Neuronal stem cell (in vitro differentiated cells): ENCODE measurements around the gene CDX2.

Source experiments
- DNase-seq: peaks from one replicate; pipeline ENCODE4 v3.0.0-alpha.2; 2013; ENCODE audit warnings: low spot score
- H2AFZ ChIP-seq: one replicate; pipeline ENCODE4 v1.6.1; 2013; ENCODE audit warnings: mild to moderate bottlenecking, low read length, inconsistent platforms
- H2AK5ac ChIP-seq: 2 replicates; pipeline ENCODE4 v1.6.1; 2013; ENCODE audit warnings: low read depth, mild to moderate bottlenecking, inconsistent platforms, low read length, moderate library complexity, mixed read lengths
- H2BK120ac ChIP-seq: 2 replicates; pipeline ENCODE4 v1.6.1; 2013; ENCODE audit warnings: low read depth, mild to moderate bottlenecking, inconsistent platforms, low read length, moderate library complexity, mixed read lengths
- H2BK12ac ChIP-seq: one replicate; pipeline ENCODE4 v1.6.1; 2013; ENCODE audit warnings: low read length, inconsistent platforms
- H2BK15ac ChIP-seq: 2 replicates; pipeline ENCODE4 v1.6.1; 2013; ENCODE audit warnings: mild to moderate bottlenecking, low read length, inconsistent platforms, mixed read lengths
- H2BK5ac ChIP-seq: one replicate; pipeline ENCODE4 v1.6.1; 2013; ENCODE audit warnings: inconsistent platforms, mild to moderate bottlenecking, low read length, moderate library complexity
- H3K14ac ChIP-seq: one replicate; pipeline ENCODE4 v1.6.1; 2013; ENCODE audit warnings: low read length, inconsistent platforms
- H3K18ac ChIP-seq: 2 replicates; pipeline ENCODE4 v1.6.1; 2013; ENCODE audit warnings: low read length, inconsistent platforms
- H3K23ac ChIP-seq: 2 replicates; pipeline ENCODE4 v1.6.1; 2013; ENCODE audit warnings: low read depth, mild to moderate bottlenecking, mixed read lengths, low read length, inconsistent platforms; ENCODE audit not compliant: poor library complexity
- H3K27ac ChIP-seq: replicated peaks from 3 replicates; pipeline ENCODE4 v1.5.1; 2013; ENCODE audit warnings: low read length, inconsistent platforms
- H3K27me3 ChIP-seq, 3 experiments: 2 replicates each; pipeline ENCODE4 v1.6.1; 2013; ENCODE audit warnings: low read length in 3 of 3, mild to moderate bottlenecking in 2 of 3, inconsistent platforms in 1 of 3, low read depth in 1 of 3, mixed read lengths in 1 of 3, moderate library complexity in 1 of 3; ENCODE audit not compliant: control insufficient read depth in 3 of 3, insufficient read depth in 3 of 3
- H3K36me3 ChIP-seq, 2 donors: replicated peaks in 1 of 2; 2 replicates each; pipeline ENCODE4 v1.6.1; 2013; ENCODE audit warnings: low read length in 2 of 2; ENCODE audit not compliant: control insufficient read depth in 2 of 2, insufficient read depth in 2 of 2
- H3K4ac ChIP-seq: 2 replicates; pipeline ENCODE4 v1.6.1; 2013; ENCODE audit warnings: inconsistent platforms, mild to moderate bottlenecking, low read length, moderate library complexity
- H3K4me1 ChIP-seq, 2 donors: 1 replicate in 1 of 2; 2 replicates in 1 of 2; pipeline ENCODE4 v1.6.1; 2013; ENCODE audit warnings: low read length in 2 of 2, low read depth in 1 of 2; ENCODE audit not compliant: control insufficient read depth in 2 of 2, insufficient read depth in 1 of 2
- H3K4me2 ChIP-seq: one replicate; pipeline ENCODE4 v1.6.1; 2013; ENCODE audit warnings: mild to moderate bottlenecking, low read length, inconsistent platforms; ENCODE audit not compliant: insufficient read depth, poor library complexity, severe bottlenecking
- H3K4me3 ChIP-seq, 2 donors: 2 replicates each; pipeline ENCODE4 v1.5.1; 2013; ENCODE audit warnings: low read length in 2 of 2, mild to moderate bottlenecking in 2 of 2, inconsistent platforms in 1 of 2, moderate library complexity in 1 of 2
- H3K79me1 ChIP-seq: one replicate; pipeline ENCODE4 v1.6.1; 2013; ENCODE audit warnings: low read depth, mild to moderate bottlenecking, inconsistent platforms, low read length, moderate library complexity
- H3K9ac ChIP-seq: one replicate; pipeline ENCODE4 v1.6.1; 2013; ENCODE audit warnings: mild to moderate bottlenecking, low read depth, low read length, inconsistent platforms; ENCODE audit not compliant: poor library complexity
- H3K9me3 ChIP-seq, 2 donors: replicated peaks in 1 of 2; 2 replicates each; pipeline versions ENCODE3 to v1.6.1; 2013; ENCODE audit warnings: low read length in 2 of 2, mild to moderate bottlenecking in 2 of 2, inconsistent platforms in 1 of 2, low read depth in 1 of 2, mixed read lengths in 1 of 2, moderate library complexity in 1 of 2; ENCODE audit not compliant: control insufficient read depth in 2 of 2, insufficient read depth in 1 of 2
- H4K8ac ChIP-seq: one replicate; pipeline ENCODE4 v1.6.1; 2013; ENCODE audit warnings: low read depth, mild to moderate bottlenecking, inconsistent platforms, low read length, moderate library complexity
- H4K91ac ChIP-seq: one replicate; pipeline ENCODE4 v1.6.1; 2013; ENCODE audit warnings: low read length, low read depth, mild to moderate bottlenecking, inconsistent platforms; ENCODE audit not compliant: poor library complexity
- whole genome bisulfite sequencing, 2 donors: extraction: QIAGEN DNeasy Blood & Tissue Kit; methylation state at CpG; one replicate each; pipeline ENCODE4 v1.1.7; 2013; ENCODE audit warnings: missing lambda C conversion rate in 2 of 2, mixed read lengths in 1 of 2; ENCODE audit not compliant: insufficient read length in 2 of 2, insufficient replicate concordance in 1 of 2; ENCODE audit errors: extremely low coverage in 2 of 2; 5-methylcytosine and 5-hydroxymethylcytosine counted together

The CDX2 gene

GRCh38 chr13:27991881-27992280 lies 22.8 kb upstream of the CDX2 start:
- Histone ChIP-seq H4K8ac (no peak overlapping the region), H3K36me3 (no peaks in the 10 kb centered on the region), H3K18ac (no peak overlapping the region), H3K4ac (no peak overlapping the region), H3K79me1 (no peaks in the 10 kb centered on the region), H3K27ac (no peak overlapping the region), H2AK5ac (peak overlapping the region; percentile 56), H2BK12ac (no peak overlapping the region), H3K4me2 (no peak overlapping the region), H3K27me3 (peaks cover 0 to 4% (median 1%) of the 10 kb centered on the region in 3 experiments), H2BK15ac (peak overlapping the region; percentile 89), H3K9ac (no peak overlapping the region), H3K4me1 (no peaks in the 10 kb centered on the region), H3K23ac (peak overlapping the region; percentile 65), H2BK120ac (no peak overlapping the region), H4K91ac (no peak overlapping the region), H3K9me3 (peaks cover 0 to 2% of the 10 kb centered on the region in 2 donors), H3K14ac (peak overlapping the region; percentile 14), H3K4me3 (no peak overlapping the region), H2BK5ac (no peak overlapping the region), H2AFZ (no peak overlapping the region)
- WGBS, 2 donors = no CpG with 5 or more reads among the region's 6 CpGs
- no peak for DNase-seq

GRCh38 chr13:27988520-27988919 lies 19.4 kb upstream of the CDX2 start, which contains the start of gene URAD:
Gene URAD (minus strand): TSS chr13:27988693. CDS start chr13:27988637, 56 bp downstream.
- Histone ChIP-seq H3K4me1 (no peaks in the 10 kb centered on the region), H2AFZ (no peak within 1 kb of the TSS), H2AK5ac (no peak within 1 kb of the TSS), H3K79me1 (no peaks in the 10 kb centered on the region), H3K36me3 (no peaks in the 10 kb centered on the region), H2BK120ac (no peak within 1 kb of the TSS), H2BK12ac (no peak within 1 kb of the TSS), H3K9me3 (peaks cover 0 to 2% of the 10 kb centered on the region in 2 donors), H3K23ac (no peak within 1 kb of the TSS), H3K18ac (no peak within 1 kb of the TSS), H4K8ac (no peak within 1 kb of the TSS), H3K4me2 (no peak within 1 kb of the TSS), H3K9ac (no peak within 1 kb of the TSS), H3K27ac (no peak within 1 kb of the TSS), H3K27me3 (peaks cover 0 to 14% (median 5%) of the 10 kb centered on the region in 3 experiments), H3K4me3 (no peak within 1 kb of the TSS), H2BK15ac (no peak within 1 kb of the TSS), H2BK5ac (no peak within 1 kb of the TSS), H4K91ac (no peak within 1 kb of the TSS), H3K4ac (no peak within 1 kb of the TSS), H3K14ac (no peak within 1 kb of the TSS)
- no CpG with 5 or more reads among the region's 11 CpGs for WGBS, 2 donors
- no peak for DNase-seq

GRCh38 chr13:27985600-27985999 lies 16.5 kb upstream of the CDX2 start:
- no peak overlapping the region for H2AK5ac ChIP-seq
- no peak for DNase-seq
- H3K27me3 ChIP-seq = peaks cover 12 to 38% (median 33%) of the 10 kb centered on the region in 3 experiments
- no peak overlapping the region for H2BK12ac ChIP-seq
- H2AFZ ChIP-seq = no peak overlapping the region
- no peak overlapping the region for H3K4ac ChIP-seq
- no peaks in the 10 kb centered on the region for H3K4me1 ChIP-seq
- no peak overlapping the region for H3K14ac ChIP-seq
- no peak overlapping the region for H3K18ac ChIP-seq
- H3K4me3 ChIP-seq = no peak overlapping the region
- WGBS, 2 donors = no CpG with 5 or more reads among the region's 1 CpG
- H2BK5ac ChIP-seq = no peak overlapping the region
- H3K9me3 ChIP-seq = no peaks in the 10 kb centered on the region
- H3K9ac ChIP-seq = no peak overlapping the region
- no peak overlapping the region for H3K27ac ChIP-seq
- H4K8ac ChIP-seq = no peak overlapping the region
- H2BK120ac ChIP-seq = no peak overlapping the region
- no peaks in the 10 kb centered on the region for H3K36me3 ChIP-seq
- H4K91ac ChIP-seq = no peak overlapping the region
- H3K4me2 ChIP-seq = no peak overlapping the region
- no peaks in the 10 kb centered on the region for H3K79me1 ChIP-seq
- H3K23ac ChIP-seq = peak overlapping the region; percentile 59
- H2BK15ac ChIP-seq = no peak overlapping the region

GRCh38 chr13:27982361-27982760 lies 13.2 kb upstream of the CDX2 start:
- H3K27ac ChIP-seq = no peak overlapping the region
- no peak overlapping the region for H2AFZ ChIP-seq
- no peaks in the 10 kb centered on the region for H3K9me3 ChIP-seq
- no peaks in the 10 kb centered on the region for H3K79me1 ChIP-seq
- H2AK5ac ChIP-seq = no peak overlapping the region
- H4K91ac ChIP-seq = no peak overlapping the region
- peaks cover 38 to 69% (median 64%) of the 10 kb centered on the region in 3 experiments for H3K27me3 ChIP-seq
- H3K18ac ChIP-seq = no peak overlapping the region
- H2BK120ac ChIP-seq = no peak overlapping the region
- no peak overlapping the region for H2BK15ac ChIP-seq
- H2BK5ac ChIP-seq = no peak overlapping the region
- no peak for DNase-seq
- no peak overlapping the region for H3K4ac ChIP-seq
- WGBS, 2 donors = no CpG with 5 or more reads among the region's 2 CpGs
- H3K9ac ChIP-seq = no peak overlapping the region
- H3K36me3 ChIP-seq = no peaks in the 10 kb centered on the region
- H3K23ac ChIP-seq = no peak overlapping the region
- no peak overlapping the region for H4K8ac ChIP-seq
- no peak overlapping the region for H3K4me2 ChIP-seq
- H3K14ac ChIP-seq = no peak overlapping the region
- no peak overlapping the region for H2BK12ac ChIP-seq
- no peak overlapping the region for H3K4me3 ChIP-seq
- no peaks in the 10 kb centered on the region for H3K4me1 ChIP-seq
